Fibroblast of the conjunctiva (primary cell): ENCODE measurements around the gene PRDM4.
A peak's percentile ranks its signal among the peaks of the same experiment; 100 is the strongest.

Experiments used
- DNase-seq: peaks from one replicate; pipeline ENCODE4 v3.0.0-alpha.2; 2010; ENCODE audit warnings: low read depth

Gene PRDM4

GRCh38 chr12:107685360-107686248 lies 75.3 kb downstream of the PRDM4 start, which contains the start of gene PWP1:
PWP1 (plus strand) TSS chr12:107685799; CDS start chr12:107685900, 101 bp downstream.
- DNase-seq = peak; percentile 84

- no peak for DNase-seq
Measured at GRCh38 chr12:107684990-107685359, 76.0 kb downstream of the PRDM4 start.

GRCh38 chr12:107684029-107684795 lies 76.7 kb downstream of the PRDM4 start:
- DNase-seq = no peak
